BJ (cell line): ENCODE measurements around the gene ESYT1. TPM values are rescaled to one million over a fixed set of nuclear protein-coding genes. Genes with fewer than 3 reads are reported as not detected.

ENCODE experiments used
- CTCF ChIA-PET: fragments of 350-600 bp; formaldehyde crosslinking; extraction: SDS; loops from one replicate; lab custom pipeline; 2021; ENCODE audit warnings: antibody characterized with exemption, inconsistent platforms; lab: Yijun Ruan, JAX
- POLR2A ChIA-PET: fragments of 300-600 bp; sonication (Branson Sonifier 250); formaldehyde crosslinking; extraction: SDS; loops from one replicate; lab custom pipeline; 2021; ENCODE audit warnings: antibody characterized with exemption; lab: Charles Lee
- DNase-seq: peaks from one replicate; pipeline ENCODE4 v3.0.0-alpha.2; 2011; ENCODE audit warnings: low read depth
- H3K27me3 ChIP-seq: 2 replicates; pipeline ENCODE4 v1.6.0; 2011; ENCODE audit warnings: low read length; ENCODE audit not compliant: control insufficient read depth, insufficient read depth
- H3K36me3 ChIP-seq: 2 replicates; pipeline ENCODE4 v1.5.1; 2011; ENCODE audit warnings: low read length; ENCODE audit not compliant: control insufficient read depth, insufficient read depth
- H3K4me3 ChIP-seq: 2 replicates; pipeline ENCODE4 v1.5.1; 2011; ENCODE audit warnings: low read depth, mild to moderate bottlenecking, control low read depth, low read length
- CTCF ChIP-seq: IDR thresholded peaks from 2 replicates; pipeline ENCODE4 v1.5.1; 2011; ENCODE audit warnings: low read depth, mild to moderate bottlenecking, control low read depth, inconsistent platforms, low read length, moderate library complexity; ENCODE audit not compliant: insufficient read depth
- polyA plus RNA-seq: library from polyadenylated mRNA; depleted of rRNA; stranded (reverse); fragments of >200 nt; gene quantifications from 2 replicates; pipeline ENCODE4 v1.2.3, GENCODE V29; 2011

The ESYT1 gene
- polyA plus RNA-seq, 1 experiment = 264 TPM

DNA sequence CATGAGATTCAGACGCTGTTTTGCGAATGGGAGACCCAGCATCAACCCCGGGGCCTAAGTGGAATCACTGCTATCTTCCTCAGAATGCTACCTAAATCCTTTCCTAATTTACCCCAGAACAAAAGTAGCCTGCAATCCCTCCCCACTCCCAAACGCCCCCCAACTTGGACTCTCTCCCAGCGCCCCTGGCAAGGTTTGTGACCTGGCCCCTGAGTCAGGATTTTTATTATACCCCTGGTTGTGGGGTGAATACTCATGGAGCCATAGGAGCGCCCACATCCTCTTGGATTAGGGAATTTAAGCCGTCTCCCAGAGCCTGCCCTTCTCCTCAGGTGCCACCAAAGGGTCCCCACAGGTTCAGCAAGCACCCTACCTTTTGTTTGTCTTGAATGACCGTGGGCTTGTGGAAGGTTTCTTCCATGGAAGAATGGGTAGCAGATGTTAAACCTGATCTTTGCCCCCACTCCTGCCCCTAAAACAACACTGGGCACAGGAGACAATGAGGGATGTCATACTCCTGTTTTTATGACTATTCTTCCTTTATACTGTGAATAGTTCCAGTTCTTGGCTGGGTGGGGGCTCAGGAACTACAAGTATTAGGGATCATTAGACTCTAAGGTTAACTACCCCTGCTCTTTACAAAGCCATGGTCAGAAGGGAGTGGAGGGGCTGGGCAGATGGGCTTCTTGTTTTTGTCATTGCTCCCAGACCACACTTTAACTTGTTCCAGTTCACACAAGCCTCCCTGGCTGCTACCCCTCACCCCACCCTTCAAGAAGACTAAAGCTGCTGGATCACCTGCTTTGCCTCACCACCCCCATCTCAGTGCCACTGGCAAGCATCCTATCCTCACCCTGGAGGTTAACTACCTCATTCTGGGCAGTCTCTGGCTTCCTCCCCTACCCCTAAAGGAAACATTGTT is 24.9 kb downstream of the ESYT1 start:
- CTCF ChIA-PET = no interaction called here
- no peak for DNase-seq

GRCh38 chr12:56153678-56154065 is 25.6 kb downstream of the ESYT1 start:
- H3K36me3 ChIP-seq = peaks cover 2% of the 10 kb centered on the region; the same call in 1 of the 2 replicates
- no peak for TF ChIP-seq CTCF
- ChIA-PET CTCF (interaction anchor here (1.8 kb wide), 1 partner anchor 36 kb away, joined by 7 read pairs; the partner anchor contains the start of gene SMARCC2), POLR2A (no interaction called here)
- no peak for DNase-seq
- H3K27me3 ChIP-seq = no peaks in the 10 kb centered on the region
- H3K4me3 ChIP-seq = no peak overlapping the region

More for the DNA sequence above, 24.9 kb downstream of the ESYT1 start:
- POLR2A ChIA-PET = no interaction called here
- TF ChIP-seq CTCF = no peak
- no peaks in the 10 kb centered on the region for H3K27me3 ChIP-seq
- peak overlapping the region; percentile 57 for H3K4me3 ChIP-seq
- H3K36me3 ChIP-seq = peaks cover 2% of the 10 kb centered on the region; the same call in 1 of the 2 replicates

GRCh38 chr12:56154246-56154771 is 26.2 kb downstream of the ESYT1 start:
- no peak for TF ChIP-seq CTCF
- POLR2A ChIA-PET = no interaction called here
- Histone ChIP-seq H3K27me3 (no peaks in the 10 kb centered on the region), H3K4me3 (no peak overlapping the region), H3K36me3 (peaks cover 2% of the 10 kb centered on the region; the same call in 1 of the 2 replicates)
- no peak for DNase-seq
- CTCF ChIA-PET = interaction anchor here (1.6 to 2.8 kb wide), 4 partner anchors 27 to 35 kb away, joined by 3 to 10 read pairs (median 7); partner anchors contain the start of genes ESYT1 and SMARCC2

DNA sequence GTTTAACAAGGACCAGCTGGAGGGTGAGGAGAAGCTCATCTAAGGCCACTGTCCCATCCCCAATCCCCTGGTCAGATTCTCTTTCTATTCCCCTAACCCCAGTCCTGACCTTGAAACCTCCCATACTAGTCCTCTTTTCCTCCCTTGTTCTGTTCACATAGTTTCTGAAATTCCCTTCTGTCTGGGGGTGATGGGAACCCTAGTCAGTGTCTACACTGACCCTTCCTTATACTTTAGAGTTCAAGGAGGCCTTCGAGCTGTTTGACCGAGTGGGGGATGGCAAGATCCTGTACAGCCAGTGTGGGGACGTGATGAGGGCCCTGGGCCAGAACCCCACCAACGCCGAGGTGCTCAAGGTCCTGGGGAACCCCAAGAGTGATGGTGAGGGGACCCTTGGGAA is 26.8 kb downstream of the ESYT1 start:
- Histone ChIP-seq H3K27me3 (no peaks in the 10 kb centered on the region), H3K4me3 (no peak overlapping the region), H3K36me3 (peaks cover 5% of the 10 kb centered on the region)
- CTCF ChIA-PET = interaction anchor here (1.6 to 2.8 kb wide), 4 partner anchors 28 to 35 kb away, joined by 3 to 10 read pairs (median 7); partner anchors contain the start of genes ESYT1 and SMARCC2
- no peak for DNase-seq
- POLR2A ChIA-PET = no interaction called here
- TF ChIP-seq CTCF = no peak
